Caki2 (cell line): ENCODE measurements around the gene HILPDA. TPM values are rescaled to one million over a fixed set of nuclear protein-coding genes. Genes with fewer than 3 reads are reported as not detected.

Experiments
- total RNA-seq: library from RNA; depleted of rRNA; stranded (reverse); fragments of >200 nt; shearing (Covaris generic); gene quantifications from 2 replicates; pipeline ENCODE4 v1.2.3, GENCODE V29; 2014; ENCODE audit warnings: low replicate concordance; rRNA removed

The HILPDA gene
- total RNA-seq, 1 experiment from 2014 or later: 8.6 TPM

Other genes with a start within 250 kb of the HILPDA start
- gene LEP, start 214.6 kb upstream of the HILPDA start, total RNA-seq: not detected in 2 replicates
- 12.9 and 30.0 TPM in 2 replicates for gene RBM28, start 112.0 kb upstream of the HILPDA start, total RNA-seq
- 0.91 TPM in 1 of 2 replicates, not detected in the other for gene PRRT4, start 94.2 kb upstream of the HILPDA start, total RNA-seq
- 44.7 and 65.4 TPM in 2 replicates for gene IMPDH1, start 45.9 kb upstream of the HILPDA start, total RNA-seq
- gene METTL2B, start 20.9 kb downstream of the HILPDA start, total RNA-seq: 17.3 and 22.4 TPM in 2 replicates
- gene GARIN1A, start 216.4 kb downstream of the HILPDA start, total RNA-seq: not detected in 2 replicates